T-helper 2 cell treated with Interferon-gamma antibody and Interleukin-4, amounts not matched to agents 5 μg/mL and 100 μg/mL, for 36 hours (primary cell): Measurements from ENCODE around the gene KIAA1143.

Experiments used
- DNase-seq: peaks from one replicate; pipeline ENCODE4 v3.0.0; 2021; ENCODE audit warnings: low spot score
- H3K27ac Mint-ChIP-seq: one replicate; pipeline ENCODE4 v1.8.0; 2021; ENCODE audit warnings: mild to moderate bottlenecking, mixed read lengths
- H3K27me3 Mint-ChIP-seq: one replicate; pipeline ENCODE4 v1.8.0; 2021; ENCODE audit warnings: low read depth, mixed read lengths
- H3K36me3 Mint-ChIP-seq: one replicate; pipeline ENCODE4 v1.8.0; 2021; ENCODE audit warnings: low read depth, mixed read lengths
- H3K4me1 Mint-ChIP-seq: one replicate; pipeline ENCODE4 v1.8.0; 2021; ENCODE audit warnings: low read depth, mixed read lengths
- H3K4me3 Mint-ChIP-seq: one replicate; pipeline ENCODE4 v1.8.0; 2022; ENCODE audit warnings: mild to moderate bottlenecking, moderate library complexity, mixed read lengths
- H3K9me3 Mint-ChIP-seq: one replicate; pipeline ENCODE4 v1.8.0; 2021; ENCODE audit warnings: mixed read lengths

The KIAA1143 gene

GRCh38 chr3:44722103-44722401 lies 39.4 kb downstream of the KIAA1143 start:
- H3K36me3 Mint-ChIP-seq: peaks cover 14% of the 10 kb centered on the region
- H3K4me3 Mint-ChIP-seq: no peak overlapping the region

GRCh38 chr3:44721231-44722102 lies 40.0 kb downstream of the KIAA1143 start:
- H3K36me3 Mint-ChIP-seq: peaks cover 14% of the 10 kb centered on the region
- H3K27ac Mint-ChIP-seq: no peak overlapping the region
- H3K9me3 Mint-ChIP-seq: peaks cover 79% of the 10 kb centered on the region
- H3K4me3 Mint-ChIP-seq: no peak overlapping the region
- no peak for DNase-seq
- H3K4me1 Mint-ChIP-seq: no peaks in the 10 kb centered on the region
- H3K27me3 Mint-ChIP-seq: no peaks in the 10 kb centered on the region

More at GRCh38 chr3:44722103-44722401, 39.4 kb downstream of the KIAA1143 start:
- DNase-seq: no peak
- no peak overlapping the region for H3K27ac Mint-ChIP-seq
- no peaks in the 10 kb centered on the region for H3K27me3 Mint-ChIP-seq
- no peaks in the 10 kb centered on the region for H3K4me1 Mint-ChIP-seq
- H3K9me3 Mint-ChIP-seq: peaks cover 74% of the 10 kb centered on the region

GRCh38 chr3:44712455-44713075 lies 48.9 kb downstream of the KIAA1143 start, which contains the start of gene ZNF502:
Gene ZNF502 (plus strand): TSS chr3:44712660. CDS start chr3:44720262, 7,602 bp downstream.
- Mint-ChIP-seq H3K27me3 (no peaks in the 10 kb centered on the region), H3K4me3 (peak within 1 kb of the TSS; percentile 79), H3K9me3 (peaks cover 64% of the 10 kb centered on the region), H3K27ac (peak within 1 kb of the TSS; percentile 26), H3K36me3 (peaks cover 13% of the 10 kb centered on the region), H3K4me1 (no peaks in the 10 kb centered on the region)
- peak; percentile 14 for DNase-seq
